ENCODE results near the gene GNG7.

The GNG7 gene

GRCh38 chr19:2588081-2588777 is 114.3 kb downstream of the GNG7 start:
- H3K4me2 ChIP-seq (ENCODE audit: insufficient read depth, low read length), result no peak overlapping the region
- no peaks in the 10 kb centered on the region for H3K27me3 ChIP-seq (ENCODE audit: insufficient read depth, low read length, poor library complexity)
- no peak for TF ChIP-seq CTCF (IDR thresholded peaks at IDR 0.05; ENCODE audit: borderline replicate concordance, extremely low read depth, low read length, poor library complexity, severe bottlenecking)
- TF ChIP-seq EZH2 (IDR thresholded peaks at IDR 0.05; ENCODE audit: borderline replicate concordance, low read depth, low read length, severe bottlenecking), result no peak
- no peaks in the 10 kb centered on the region for H4K20me1 ChIP-seq (ENCODE audit: insufficient read depth, low read length)
- peaks cover 8% of the 10 kb centered on the region for H3K9me3 ChIP-seq (ENCODE audit: insufficient read depth, low read length, severe bottlenecking)
- DNase-seq (no peak), ATAC-seq (ENCODE audit: insufficient read depth, low read depth) (no peak)
- H3K4me1 ChIP-seq (ENCODE audit: insufficient read depth, low read length), result no peaks in the 10 kb centered on the region
- H3K9ac ChIP-seq (ENCODE audit: low read depth, low read length), result no peak overlapping the region
- H3K79me2 ChIP-seq (ENCODE audit: insufficient read depth, low read length), result no peaks in the 10 kb centered on the region
- no peak overlapping the region for H3K27ac ChIP-seq (ENCODE audit: low read length)
- no peak overlapping the region for H3K4me3 ChIP-seq (ENCODE audit: low read depth in 1 of 2, low read length in 2 of 2)
- H3K36me3 ChIP-seq (ENCODE audit: insufficient read depth, low read length), result no peaks in the 10 kb centered on the region
- H2AFZ ChIP-seq (ENCODE audit: low read depth, low read length), result no peak overlapping the region

- H3K4me2 ChIP-seq (ENCODE audit: insufficient read depth, low read length), result no peak overlapping the region
Observed at GRCh38 chr19:2587001-2587719, 115.3 kb downstream of the GNG7 start.

GRCh38 chr19:2586196-2586595 is 116.3 kb downstream of the GNG7 start:
- DNase-seq, result no peak
- H3K27me3 ChIP-seq (ENCODE audit: insufficient read depth, low read length, poor library complexity), result no peaks in the 10 kb centered on the region
- H2AFZ ChIP-seq (ENCODE audit: low read depth, low read length), result no peak overlapping the region
- H3K27ac ChIP-seq (ENCODE audit: low read length), result no peak overlapping the region
- no peak overlapping the region for H3K4me2 ChIP-seq (ENCODE audit: insufficient read depth, low read length)
- no peak overlapping the region for H3K4me3 ChIP-seq (ENCODE audit: low read depth in 1 of 2, low read length in 2 of 2)
- no peaks in the 10 kb centered on the region for H3K36me3 ChIP-seq (ENCODE audit: insufficient read depth, low read length)
- no peak for ATAC-seq (ENCODE audit: insufficient read depth, low read depth)
- H4K20me1 ChIP-seq (ENCODE audit: insufficient read depth, low read length), result no peaks in the 10 kb centered on the region
- H3K9ac ChIP-seq (ENCODE audit: low read depth, low read length), result no peak overlapping the region
- H3K4me1 ChIP-seq (ENCODE audit: insufficient read depth, low read length), result no peaks in the 10 kb centered on the region
- H3K9me3 ChIP-seq (ENCODE audit: insufficient read depth, low read length, severe bottlenecking), result peaks cover 13% of the 10 kb centered on the region
- no peaks in the 10 kb centered on the region for H3K79me2 ChIP-seq (ENCODE audit: insufficient read depth, low read length)
- TF ChIP-seq EZH2 (IDR thresholded peaks at IDR 0.05; ENCODE audit: borderline replicate concordance, low read depth, low read length, severe bottlenecking) (no peak), CTCF (IDR thresholded peaks at IDR 0.05; ENCODE audit: borderline replicate concordance, extremely low read depth, low read length, poor library complexity, severe bottlenecking) (no peak)

More at GRCh38 chr19:2587001-2587719, 115.3 kb downstream of the GNG7 start:
- DNase-seq (no peak), ATAC-seq (ENCODE audit: insufficient read depth, low read depth) (no peak)
- Histone ChIP-seq H4K20me1 (ENCODE audit: insufficient read depth, low read length) (no peaks in the 10 kb centered on the region), H3K9ac (ENCODE audit: low read depth, low read length) (no peak overlapping the region), H3K9me3 (ENCODE audit: insufficient read depth, low read length, severe bottlenecking) (peaks cover 13% of the 10 kb centered on the region), H3K27me3 (ENCODE audit: insufficient read depth, low read length, poor library complexity) (no peaks in the 10 kb centered on the region), H3K36me3 (ENCODE audit: insufficient read depth, low read length) (no peaks in the 10 kb centered on the region), H3K4me1 (ENCODE audit: insufficient read depth, low read length) (no peaks in the 10 kb centered on the region), H3K4me3 (ENCODE audit: low read depth in 1 of 2, low read length in 2 of 2) (no peak overlapping the region), H3K79me2 (ENCODE audit: insufficient read depth, low read length) (no peaks in the 10 kb centered on the region), H3K27ac (ENCODE audit: low read length) (no peak overlapping the region), H2AFZ (ENCODE audit: low read depth, low read length) (no peak overlapping the region)
- TF ChIP-seq EZH2 (IDR thresholded peaks at IDR 0.05; ENCODE audit: borderline replicate concordance, low read depth, low read length, severe bottlenecking) (no peak), CTCF (IDR thresholded peaks at IDR 0.05; ENCODE audit: borderline replicate concordance, extremely low read depth, low read length, poor library complexity, severe bottlenecking) (no peak)
